NOMO-1 treated with dmso at 0.1 percent for 144 hours (cell line): ENCODE data around the gene SPATA31C2.
"Not testable (repeated sequence)": the region's sequence is repeated elsewhere in the genome, so short reads cannot be mapped to it uniquely, and the experiment has no call there.

Experiments
- DNase-seq: peaks from one replicate; lab custom pipeline; 2025; ENCODE audit not compliant: unreplicated experiment; lab: John Stamatoyannopoulos, UW

The SPATA31C2 gene

DNA sequence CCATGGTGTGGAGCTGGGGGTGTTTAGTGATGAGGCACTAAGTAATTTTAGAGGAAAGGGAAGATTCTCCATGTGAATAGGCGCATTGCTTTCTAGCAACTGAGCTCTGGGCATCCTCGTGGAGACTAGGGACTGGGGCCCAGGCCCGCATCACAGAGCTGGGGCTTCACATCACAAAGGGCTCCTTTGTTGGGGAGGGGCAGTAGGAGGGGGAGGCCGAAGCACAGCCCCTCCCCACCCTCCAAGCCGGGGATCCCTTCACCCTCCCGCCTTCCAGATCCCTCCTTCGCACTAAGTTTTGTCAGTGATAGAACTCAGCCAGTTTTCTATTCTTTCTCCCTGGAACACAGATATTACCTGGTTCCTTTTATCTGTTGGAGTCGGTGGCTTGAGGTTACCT, at the start of gene SPATA31C2:
Gene SPATA31C2 (minus strand): TSS at position 101 of the 400 bp plus-strand sequence. CDS start 29 bp downstream, at position 72.
- DNase-seq, result not testable (repeated sequence)

DNA sequence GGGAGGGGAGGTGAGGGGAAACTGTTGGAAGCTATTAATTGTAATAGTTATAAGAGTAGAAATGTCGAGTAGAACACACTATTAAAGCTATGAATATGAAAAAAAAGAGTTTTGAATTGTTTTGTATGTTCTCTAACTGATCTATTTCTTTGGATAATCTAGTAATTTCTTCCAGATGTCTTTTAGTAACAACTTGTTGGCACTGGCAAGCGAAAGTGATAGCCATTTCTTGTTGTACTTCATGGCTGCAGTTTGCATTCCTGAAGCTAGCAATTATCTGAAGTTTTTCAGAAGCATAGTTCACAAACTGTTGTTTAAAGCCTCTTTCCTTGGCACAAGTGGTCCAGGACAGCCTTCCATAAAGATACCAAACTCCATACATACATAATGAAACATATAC, 49.4 kb upstream of the SPATA31C2 start:
- no peak for DNase-seq

DNA sequence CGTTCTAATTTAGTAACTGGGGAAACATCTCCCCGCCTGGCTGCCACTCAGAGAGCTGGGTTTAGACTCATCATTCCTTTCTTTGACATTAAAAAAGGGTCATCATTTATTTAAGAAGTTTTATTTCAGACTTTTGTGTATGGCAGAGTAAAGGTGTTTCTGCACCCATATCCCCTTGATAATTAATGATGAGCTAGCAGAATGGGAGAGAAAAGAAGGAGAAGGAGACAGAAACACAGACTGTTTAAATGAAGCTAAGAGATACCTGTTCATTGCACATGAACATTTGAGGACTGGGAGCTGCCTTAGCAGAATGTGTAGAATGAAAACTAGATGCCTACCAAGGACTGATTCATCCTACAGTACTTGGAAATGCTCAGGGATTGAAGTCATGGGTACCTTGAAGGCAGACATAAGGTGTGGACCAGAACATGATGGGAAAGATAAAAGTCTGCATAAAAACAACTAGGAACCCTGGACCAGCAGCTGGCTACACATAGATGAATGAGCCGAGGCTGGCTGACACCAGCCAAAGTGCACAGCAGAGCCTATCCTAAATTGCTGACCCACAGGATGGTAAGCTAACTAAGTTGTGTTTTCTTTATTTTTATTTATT, 48.3 kb upstream of the SPATA31C2 start:
- no peak for DNase-seq

DNA sequence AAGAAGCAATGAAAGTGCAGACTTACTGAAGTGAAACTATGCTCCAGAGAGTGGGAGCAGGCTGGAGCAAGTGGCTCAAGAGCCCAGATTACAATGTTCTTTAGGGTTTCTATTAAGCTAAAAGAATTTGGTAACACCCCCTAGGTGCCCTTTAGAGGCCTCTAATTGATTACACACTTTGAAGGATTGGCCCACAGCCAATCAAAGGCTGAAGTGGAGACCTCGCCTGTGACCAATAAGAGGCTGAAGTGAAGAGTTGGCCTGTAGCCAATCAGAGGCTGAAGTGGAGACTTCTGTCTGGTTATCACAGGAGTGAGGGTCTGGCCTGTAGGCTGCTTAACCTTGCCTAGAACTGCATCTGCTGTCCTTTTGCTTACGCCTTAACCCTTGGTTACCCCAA, 46.7 kb upstream of the SPATA31C2 start:
- DNase-seq, result no peak

DNA sequence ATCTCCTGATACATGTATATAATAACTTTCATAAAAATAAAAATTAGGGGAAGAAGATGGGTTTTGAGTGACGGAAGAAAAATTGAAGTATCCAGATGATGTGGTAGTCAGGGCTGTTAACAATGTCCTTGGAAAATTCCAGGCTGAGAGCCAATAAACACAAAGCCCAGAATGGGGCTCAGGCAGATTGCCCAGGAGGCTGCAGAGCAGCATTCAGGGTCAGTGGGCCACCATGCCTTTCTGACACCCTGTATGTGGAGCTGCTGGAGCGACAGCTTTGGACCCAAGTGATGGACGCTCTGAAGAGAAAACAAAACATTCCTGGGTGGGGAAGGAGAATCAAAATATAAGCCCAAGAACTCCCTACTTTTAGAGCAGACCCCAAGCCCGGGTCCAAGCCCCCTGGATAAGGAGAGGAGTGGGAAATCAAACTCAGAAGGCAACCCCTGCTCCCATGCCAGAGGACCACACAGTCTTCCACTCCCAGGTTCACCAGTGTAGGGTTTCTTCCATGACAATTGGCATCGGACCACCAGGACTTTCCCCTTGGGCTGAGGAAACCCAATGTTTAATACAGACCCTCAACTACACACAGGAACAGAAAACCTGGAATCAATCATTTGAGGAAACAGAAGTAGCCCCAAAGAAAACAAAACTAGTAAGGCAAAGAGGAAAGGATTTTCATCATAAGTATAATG, 45.7 kb upstream of the SPATA31C2 start:
- no peak for DNase-seq

DNA sequence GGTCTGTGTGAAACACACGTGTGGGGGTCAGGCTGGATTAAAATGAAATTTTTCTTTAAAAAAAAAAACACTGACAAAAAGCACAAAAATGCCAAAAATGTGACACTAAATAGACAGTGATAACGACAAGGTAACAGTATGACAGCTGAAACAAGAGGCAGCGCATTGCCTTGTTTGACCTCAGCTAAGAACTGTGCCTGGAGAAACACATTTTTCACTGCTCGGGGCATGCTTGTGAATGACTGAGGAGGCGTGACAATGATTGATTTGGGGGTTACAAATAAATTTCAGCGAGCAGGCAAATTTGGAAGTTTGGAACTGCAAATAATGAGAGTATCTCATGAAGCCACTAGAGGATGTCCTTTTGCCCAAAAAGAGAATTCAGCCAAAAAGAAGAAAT, 44.2 kb upstream of the SPATA31C2 start:
- DNase-seq, result no peak

DNA sequence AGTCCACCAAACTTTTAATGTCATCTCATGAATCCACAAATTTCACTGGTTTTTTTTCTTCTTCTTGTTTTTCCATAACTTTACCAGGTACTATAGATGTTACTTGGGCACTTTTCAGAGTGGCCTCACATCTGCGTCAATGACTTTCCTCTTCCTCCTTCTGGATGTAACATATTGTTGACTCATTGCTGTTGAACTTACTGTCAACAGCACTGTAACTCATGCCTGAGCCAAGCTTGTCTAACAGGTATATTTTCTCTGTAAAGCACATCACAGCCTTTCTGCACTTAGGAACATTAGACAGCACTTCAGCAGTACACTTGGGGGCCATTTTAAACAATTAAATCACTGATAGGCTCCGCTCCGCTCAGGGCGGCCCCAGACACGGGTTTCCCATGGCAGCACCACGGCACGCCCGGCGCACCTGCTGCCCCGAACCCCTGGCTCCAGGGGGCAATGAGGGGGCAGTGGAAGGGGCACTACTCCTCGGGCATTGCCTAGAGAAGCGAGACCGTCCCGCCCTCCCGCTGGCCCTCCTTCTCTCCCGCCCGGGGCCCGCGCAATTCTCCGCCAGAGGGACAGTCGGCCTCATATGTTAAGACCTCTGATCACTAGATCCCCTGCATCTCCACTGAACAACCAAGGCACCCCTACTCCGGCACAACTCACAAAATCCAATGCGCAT, 41.9 kb upstream of the SPATA31C2 start:
- DNase-seq, result no peak

DNA sequence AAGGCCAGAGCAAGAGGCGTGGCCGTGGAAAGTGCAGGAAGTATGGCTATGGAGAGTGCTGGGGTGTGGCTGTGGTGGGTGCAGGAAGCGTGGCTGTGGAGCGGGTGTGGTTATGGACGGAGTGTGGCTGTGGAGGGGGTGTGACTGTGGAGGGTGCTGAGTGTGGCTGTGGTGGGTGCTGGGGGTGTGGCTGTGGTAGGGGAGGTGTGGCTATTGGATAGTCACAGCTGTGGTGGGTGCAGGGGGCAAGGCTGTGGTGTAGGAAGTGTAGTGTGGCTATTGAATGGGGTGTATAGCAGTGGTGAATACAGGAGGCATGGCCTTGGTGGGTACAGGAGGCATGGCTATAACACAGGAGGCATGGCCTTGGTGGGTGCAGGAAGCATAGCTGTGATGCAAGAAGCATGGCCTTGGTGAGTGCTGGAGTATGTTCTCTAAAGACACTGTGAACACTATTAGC, 40.8 kb upstream of the SPATA31C2 start:
- no peak for DNase-seq

DNA sequence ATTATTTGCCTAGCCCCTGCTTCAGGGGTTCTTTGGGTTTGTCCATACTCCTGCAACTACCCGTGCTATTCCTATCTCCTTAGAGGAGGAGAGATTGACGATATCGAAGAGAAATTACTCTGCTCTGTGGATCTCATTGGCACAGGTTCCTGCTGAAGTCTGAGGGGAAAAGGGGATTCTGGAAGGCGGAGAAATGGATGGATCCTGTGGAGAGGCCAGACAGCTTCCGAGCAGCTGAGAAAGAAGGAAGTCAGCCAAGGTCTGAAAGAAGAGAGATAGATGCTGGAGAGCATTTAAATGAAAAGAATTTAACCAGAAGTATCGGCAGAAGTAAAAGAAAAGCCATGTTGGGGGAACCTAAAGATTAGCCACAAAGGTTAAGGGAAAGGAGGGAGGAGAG, 40.4 kb upstream of the SPATA31C2 start:
- no peak for DNase-seq

DNA sequence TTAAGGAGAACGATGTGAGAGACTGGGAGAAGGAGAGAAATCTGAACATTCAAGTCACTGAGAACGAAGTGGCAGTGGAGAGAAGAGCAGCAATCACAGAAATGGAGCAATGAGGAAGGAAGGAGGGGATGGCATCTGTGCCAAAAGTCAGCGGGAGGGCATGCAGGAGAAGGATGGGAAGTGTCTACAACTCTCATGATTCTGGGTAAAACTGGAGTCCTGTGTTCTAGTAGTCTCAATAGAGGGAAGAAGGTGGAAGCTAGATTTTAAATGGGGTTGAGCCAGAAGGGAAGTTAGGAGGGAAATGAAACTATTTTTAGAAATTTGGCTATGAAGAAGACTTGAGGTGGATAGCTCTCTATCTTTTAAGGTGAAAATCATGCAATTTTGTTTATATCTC, 39.1 kb upstream of the SPATA31C2 start:
- DNase-seq, result no peak

DNA sequence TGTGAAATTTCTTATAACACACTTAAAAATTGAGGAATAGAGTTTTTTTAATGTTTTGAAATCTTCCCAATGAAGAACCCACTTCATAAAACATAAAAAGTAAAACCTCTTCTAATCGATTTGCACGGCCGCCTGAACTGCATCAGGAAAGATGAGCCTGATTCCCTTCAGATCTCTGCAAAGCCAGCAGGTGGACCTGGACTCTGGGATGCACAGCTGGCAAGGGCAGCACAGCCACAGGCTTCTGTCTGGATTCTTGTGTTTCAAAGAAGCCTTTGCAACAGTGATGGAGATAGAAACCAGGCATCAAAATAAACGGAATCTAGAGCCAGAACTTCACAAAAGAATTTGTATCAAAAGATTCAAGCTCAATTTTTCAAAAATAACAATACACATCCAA, 36.0 kb upstream of the SPATA31C2 start:
- DNase-seq, result no peak

DNA sequence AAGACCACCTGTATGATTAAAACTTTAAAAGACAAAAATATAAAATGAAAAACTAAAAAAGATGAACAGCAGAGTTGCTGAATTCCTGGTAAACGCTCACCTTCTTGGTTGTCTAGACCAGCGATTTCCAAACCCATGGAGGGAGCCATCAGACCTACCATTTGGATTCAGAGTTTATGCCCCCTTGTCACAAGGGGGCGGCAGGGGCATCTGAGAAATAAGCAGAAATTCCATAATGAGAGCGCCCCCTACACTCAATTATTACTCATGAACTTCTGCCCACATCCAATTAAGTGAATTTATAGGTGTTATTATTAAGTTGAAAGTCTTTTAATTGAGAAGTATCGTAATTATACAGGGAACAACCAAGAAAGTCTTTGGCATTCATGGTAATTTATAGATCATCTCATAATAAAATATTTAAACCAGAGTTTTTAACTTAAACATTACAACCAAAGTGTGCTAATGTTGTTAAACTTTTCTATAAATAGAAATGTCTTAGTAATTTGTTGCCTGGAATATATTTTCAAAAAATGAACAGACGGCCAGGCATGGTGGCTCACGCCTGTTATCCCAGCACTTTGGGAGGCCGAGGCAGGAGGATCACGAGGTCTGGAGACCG, 35.2 kb upstream of the SPATA31C2 start:
- peak; percentile 48 for DNase-seq

DNA sequence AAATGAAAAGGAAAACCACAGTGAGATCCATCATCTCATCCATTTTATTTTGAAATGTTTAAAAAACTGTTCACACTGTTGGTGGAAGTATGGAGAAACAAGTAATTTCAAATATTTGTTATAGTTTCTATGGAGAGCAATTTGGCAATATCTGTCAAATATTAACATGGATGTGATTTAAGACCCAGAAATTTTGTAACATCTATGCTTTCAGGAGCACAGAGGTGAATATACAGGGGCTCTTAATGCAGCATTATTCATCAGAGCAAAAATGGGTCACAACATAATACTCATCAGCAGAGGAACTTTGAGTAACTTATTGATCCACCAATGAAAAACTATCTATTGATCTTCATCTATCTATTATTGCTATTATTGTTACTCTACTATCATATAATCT, 31.4 kb upstream of the SPATA31C2 start:
- DNase-seq, result no peak

DNA sequence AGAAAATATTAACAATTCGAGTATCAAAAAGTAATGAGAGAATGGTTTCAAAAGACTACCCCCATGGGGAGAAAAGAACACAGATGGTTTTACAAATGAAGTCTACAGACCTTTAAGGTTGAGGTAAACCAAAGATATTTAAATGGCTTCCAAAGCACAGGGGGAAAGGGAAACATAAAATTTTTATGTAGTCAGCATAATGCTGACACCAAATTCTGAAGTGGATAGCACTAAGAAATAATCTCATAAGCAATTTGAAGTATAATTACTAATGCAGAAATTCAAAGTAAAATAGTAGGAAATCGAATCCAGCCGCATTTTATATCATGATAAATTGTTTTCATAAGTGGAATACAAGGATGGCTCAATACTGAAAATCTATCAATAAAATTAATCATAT, 30.3 kb upstream of the SPATA31C2 start:
- DNase-seq, result no peak

DNA sequence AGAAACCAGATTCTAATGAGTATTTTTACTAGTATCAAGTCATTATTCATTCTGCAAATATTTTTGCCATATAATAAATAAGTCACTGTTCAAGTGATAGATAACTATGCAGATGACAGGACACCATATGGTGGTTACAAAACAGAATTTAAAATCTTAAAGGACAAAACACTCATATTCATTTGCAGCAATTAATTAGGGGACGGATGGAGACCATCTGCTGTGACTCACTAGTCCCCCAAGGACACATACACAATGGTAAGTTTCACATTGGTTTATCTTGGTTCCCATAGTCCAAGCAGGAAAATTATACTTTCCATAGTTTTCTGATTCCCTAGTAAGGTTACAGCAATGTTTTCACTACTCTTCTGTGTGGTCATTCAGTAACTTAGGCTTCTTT, 28.4 kb upstream of the SPATA31C2 start:
- no peak for DNase-seq

DNA sequence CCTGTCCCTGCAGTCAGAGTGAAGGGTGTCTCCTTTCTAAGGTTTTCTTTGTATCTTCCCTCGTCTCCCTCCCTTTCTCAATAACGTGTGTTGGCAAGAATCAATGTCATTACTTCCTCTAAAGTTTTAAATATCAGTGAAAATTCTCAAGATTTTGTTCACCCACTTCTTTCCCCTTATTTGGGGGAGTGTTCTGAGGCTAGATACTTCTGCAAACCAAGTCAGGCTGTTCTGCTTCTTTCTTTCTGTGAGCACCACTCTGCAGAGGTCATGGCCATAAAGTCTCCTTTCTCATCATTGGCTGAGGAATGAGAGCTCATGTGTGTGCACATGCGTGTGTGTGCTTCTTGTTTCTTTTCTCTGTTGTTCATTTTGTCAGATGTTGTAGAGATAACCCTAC, 26.6 kb upstream of the SPATA31C2 start:
- no peak for DNase-seq

DNA sequence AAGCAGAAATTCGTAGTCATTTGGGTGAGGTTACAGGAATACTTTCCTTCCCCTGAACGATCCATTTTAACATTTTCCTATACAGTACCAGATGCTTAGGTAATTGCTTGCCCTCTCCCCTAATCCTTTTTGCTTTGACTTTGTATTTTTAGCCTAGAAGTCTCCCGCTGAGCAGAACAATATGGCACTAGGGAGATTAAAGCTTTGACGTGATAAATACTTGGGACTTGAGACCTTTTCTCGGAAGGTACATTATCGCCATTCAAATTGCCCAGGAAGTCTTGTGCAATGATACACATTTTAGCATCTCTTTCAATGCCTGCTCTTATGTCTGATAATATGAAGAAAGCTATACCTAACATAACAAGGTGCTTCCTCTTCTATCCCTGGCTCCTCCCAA, 22.9 kb upstream of the SPATA31C2 start:
- no peak for DNase-seq

DNA sequence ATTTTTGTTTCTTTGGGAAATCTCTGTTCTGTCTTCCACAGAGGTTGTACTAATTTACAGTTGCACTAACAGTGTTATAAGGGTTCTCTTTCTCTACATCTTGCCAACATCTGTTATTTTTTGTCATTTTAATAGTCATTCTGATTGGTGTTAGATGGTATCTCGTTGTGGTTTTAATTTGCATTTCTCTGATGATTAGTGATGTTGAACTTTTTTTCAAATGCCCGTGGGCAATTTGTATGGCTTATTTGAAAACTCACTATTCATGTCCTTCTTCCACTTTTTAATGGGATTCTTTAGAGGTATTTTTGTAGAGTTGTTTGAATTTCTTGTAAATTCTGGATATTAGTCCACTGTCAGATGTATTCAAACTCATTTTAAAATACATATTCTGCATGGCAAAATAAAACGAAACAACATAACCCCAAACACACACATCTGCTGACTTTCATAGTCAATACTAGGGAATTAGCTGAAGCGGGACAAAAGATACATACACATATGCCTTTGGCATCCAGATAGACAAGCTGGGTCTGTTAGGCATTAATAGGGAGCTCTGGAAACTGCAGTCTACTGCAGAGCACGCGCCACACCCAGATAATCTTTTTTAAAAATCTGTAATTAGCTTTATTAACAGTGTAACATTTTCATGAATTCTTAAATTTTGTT, 5.8 kb upstream of the SPATA31C2 start:
- no peak for DNase-seq

DNA sequence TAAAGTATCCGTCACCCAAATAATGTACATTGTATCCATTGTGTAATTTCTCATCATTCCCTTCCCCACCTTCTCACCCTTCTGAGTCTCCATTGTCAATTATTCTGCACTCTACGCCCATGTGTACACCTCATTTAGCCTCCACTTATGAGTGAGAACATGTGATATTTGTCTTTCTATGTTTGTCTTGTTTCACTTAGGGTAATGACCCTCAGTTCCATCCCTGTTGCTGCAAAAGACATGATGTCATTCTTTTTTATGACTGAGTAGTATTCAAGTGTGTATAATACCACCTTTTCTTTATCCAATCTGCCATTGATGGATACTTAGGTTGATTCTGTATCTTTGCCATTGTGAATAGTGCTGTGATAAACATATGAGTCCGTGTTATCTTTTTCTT, 4.9 kb upstream of the SPATA31C2 start:
- no peak for DNase-seq

DNA sequence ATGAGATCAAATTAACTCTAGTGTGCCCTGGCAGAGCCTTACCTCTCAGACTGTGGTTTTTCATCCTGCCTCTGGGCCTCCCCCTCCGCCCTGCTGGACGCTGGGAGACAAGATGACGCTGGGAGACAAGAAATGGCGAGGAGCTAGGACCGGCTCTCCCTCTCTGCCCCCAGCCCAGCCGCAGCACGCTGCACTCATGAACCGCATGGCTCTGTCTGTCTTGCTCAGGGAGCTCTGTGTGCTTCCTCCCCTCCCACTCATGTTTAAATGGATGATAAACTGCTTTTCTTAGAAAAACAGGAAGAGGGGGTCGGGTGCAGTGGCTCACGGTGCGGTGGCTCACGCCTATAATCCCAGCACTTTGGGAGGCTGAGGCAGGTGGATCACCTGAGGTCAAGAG, 4.7 kb downstream of the SPATA31C2 start:
- DNase-seq, result not testable (repeated sequence)

DNA sequence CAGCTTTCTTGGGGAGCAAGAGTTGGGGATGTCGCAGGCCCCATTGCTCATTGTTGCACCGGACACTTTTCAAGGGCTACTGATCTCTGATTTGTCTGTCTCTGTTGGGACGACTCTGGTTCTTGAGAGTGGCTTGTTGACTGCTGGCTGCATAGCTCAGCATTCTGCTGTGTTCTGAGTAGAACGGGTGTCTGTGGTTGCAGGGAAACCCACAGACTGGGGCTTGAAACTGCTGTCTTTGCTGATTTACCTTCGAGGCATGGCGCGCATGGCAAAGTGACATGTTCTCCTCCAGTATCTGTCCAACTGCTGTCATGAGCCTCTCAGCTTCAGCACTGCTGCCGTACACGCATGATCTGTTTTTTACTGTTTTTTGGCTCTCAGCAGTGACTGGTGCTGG, 8.7 kb downstream of the SPATA31C2 start:
- DNase-seq, result not testable (repeated sequence)
